ENCODE data around the gene NR2C1. TPM values are rescaled to one million over a fixed set of nuclear protein-coding genes. Genes with fewer than 3 reads are reported as not detected.

Gene NR2C1
- total and polyA plus RNA-seq, 2 of the 8 experiments (the other 6 are each of a cell fraction or from before 2014, with no cell fraction given): 22.8 to 48.3 TPM

DNA sequence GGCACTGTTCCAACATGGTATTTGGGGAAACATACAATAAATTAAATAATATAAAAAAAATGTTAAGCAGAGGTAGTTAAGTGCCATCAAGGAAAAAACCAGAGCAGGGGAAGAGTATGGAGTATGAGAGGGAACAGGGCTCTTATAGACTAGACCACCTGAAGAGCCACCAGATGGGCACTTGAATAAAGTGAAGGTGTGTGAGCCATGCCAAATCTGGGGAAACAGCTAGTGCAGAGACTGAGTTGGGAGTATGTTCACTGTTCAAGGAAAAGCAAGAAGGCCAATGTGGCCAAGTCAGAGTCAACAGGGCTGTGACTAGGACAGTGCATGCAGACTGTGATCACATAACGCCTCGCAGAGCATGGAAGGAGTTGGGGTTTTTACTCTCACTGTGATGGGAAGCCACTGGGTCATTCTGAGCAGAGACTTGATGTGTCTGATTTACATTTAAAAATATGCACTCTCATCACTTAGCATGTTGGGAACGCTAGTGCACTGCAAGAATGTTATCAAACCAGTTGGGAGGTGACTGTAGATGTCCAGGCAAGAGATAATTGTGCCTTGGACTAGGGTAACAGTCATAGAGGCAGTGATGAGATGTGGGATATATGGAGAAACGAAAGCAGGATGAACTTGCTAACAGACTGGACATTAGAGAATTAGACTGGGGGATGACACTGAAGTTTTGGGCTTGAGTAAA is 95.5 kb downstream of the NR2C1 start:
- Histone ChIP-seq H4K8ac (ENCODE audit: extremely low read depth, insufficient read depth, low read length) (no peak overlapping the region), H4K91ac (replicated peaks; ENCODE audit: insufficient read length, low read length) (no peak overlapping the region), H3K27ac (ENCODE audit: low read depth, low read length) (no peak overlapping the region), H3K18ac (ENCODE audit: extremely low read depth, low read length) (no peak overlapping the region), H3K36me3 (ENCODE audit: control insufficient read depth in 2 of 4, insufficient read depth in 4 of 4, low read length in 3 of 4) (no peaks in the 10 kb centered on the region), H3K4ac (replicated peaks; ENCODE audit: insufficient read length, low read depth, low read length) (no peak overlapping the region), H3K23me2 (ENCODE audit: low read depth, low read length) (no peaks in the 10 kb centered on the region), H2AFZ (ENCODE audit: low read length) (no peak overlapping the region), H3K23ac (ENCODE audit: insufficient read length) (no peak overlapping the region), H2BK5ac (ENCODE audit: low read depth, low read length) (no peak overlapping the region), H3K14ac (ENCODE audit: insufficient read length) (no peak overlapping the region), H2AK5ac (ENCODE audit: low read depth, low read length) (no peak overlapping the region), H3K4me2 (ENCODE audit: insufficient read depth in 1 of 2, low read depth in 2 of 2, low read length in 2 of 2) (no peak overlapping the region), H3K27me3 (replicated peaks in 1 of 4; ENCODE audit: control insufficient read depth in 3 of 4, extremely low read depth in 1 of 4, insufficient read depth in 3 of 4, low read length in 3 of 4) (no peaks in the 10 kb centered on the region), H4K20me1 (replicated peaks in 1 of 2; ENCODE audit: control insufficient read depth in 1 of 2, insufficient read depth in 2 of 2, low read length in 2 of 2) (peaks cover 0 to 2% of the 10 kb centered on the region in 2 experiments), H3K4me3 (ENCODE audit: extremely low read depth in 1 of 4, insufficient read depth in 2 of 4, low read depth in 3 of 4, low read length in 4 of 4) (no peak overlapping the region), H3K56ac (replicated peaks; ENCODE audit: insufficient read length, low read depth, low read length) (no peak overlapping the region), H3K9ac (replicated peaks in 1 of 4; ENCODE audit: extremely low read depth in 1 of 4, low read depth in 3 of 4, low read length in 3 of 4) (no peak overlapping the region), H3K79me1 (ENCODE audit: low read depth, low read length) (no peaks in the 10 kb centered on the region), H2BK12ac (ENCODE audit: low read depth, low read length) (no peak overlapping the region), H4K5ac (ENCODE audit: insufficient read length, low read depth, low read length) (no peak overlapping the region), H2BK120ac (replicated peaks; ENCODE audit: low read depth, low read length) (no peak overlapping the region), H3K79me2 (ENCODE audit: control insufficient read depth in 1 of 2, insufficient read depth in 2 of 2, low read length in 2 of 2) (no peaks in the 10 kb centered on the region; a peak in 1 of 4 replicates), H2BK15ac (ENCODE audit: low read length) (no peak overlapping the region), H2BK20ac (ENCODE audit: low read length) (no peak overlapping the region), H3K4me1 (replicated peaks in 1 of 4; ENCODE audit: control insufficient read depth in 3 of 4, insufficient read depth in 4 of 4, low read length in 3 of 4) (no peaks in the 10 kb centered on the region), H3K9me3 (ENCODE audit: insufficient read depth in 2 of 2, low read depth in 1 of 2, low read length in 1 of 2) (no peaks in the 10 kb centered on the region)
- 89% methylated on average over 4 of the region's 4 CpGs; no CpG with 5 or more reads in 1 of the 2 experiments for WGBS, 2 experiments (ENCODE audit: extremely low coverage in 1 of 2, insufficient coverage in 1 of 2, insufficient read length in 1 of 2, insufficient replicate concordance in 2 of 2, low coverage in 1 of 2, low lambda C conversion rate in 2 of 2, missing lambda C conversion rate in 1 of 2)
- FAIRE-seq: no peak
- no peak for DNase-seq (ENCODE audit: low read depth in 1 of 2, low spot score in 2 of 2)
- ChIA-PET POLR2A (ENCODE audit: partially characterized antibody) (no interaction called here), CTCF (ENCODE audit: partially characterized antibody) (interaction anchor here (1.0 kb wide), 1 partner anchor 18 kb away, joined by 3 read pairs; no protein-coding TSS in a partner anchor)
- TF ChIP-seq, protein P1, sequence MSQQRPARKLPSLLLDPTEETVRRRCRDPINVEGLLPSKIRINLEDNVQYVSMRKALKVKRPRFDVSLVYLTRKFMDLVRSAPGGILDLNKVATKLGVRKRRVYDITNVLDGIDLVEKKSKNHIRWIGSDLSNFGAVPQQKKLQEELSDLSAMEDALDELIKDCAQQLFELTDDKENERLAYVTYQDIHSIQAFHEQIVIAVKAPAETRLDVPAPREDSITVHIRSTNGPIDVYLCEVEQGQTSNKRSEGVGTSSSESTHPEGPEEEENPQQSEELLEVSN (IDR thresholded peaks at IDR 0.05): no peak
- TF ChIP-seq, protein P2, sequence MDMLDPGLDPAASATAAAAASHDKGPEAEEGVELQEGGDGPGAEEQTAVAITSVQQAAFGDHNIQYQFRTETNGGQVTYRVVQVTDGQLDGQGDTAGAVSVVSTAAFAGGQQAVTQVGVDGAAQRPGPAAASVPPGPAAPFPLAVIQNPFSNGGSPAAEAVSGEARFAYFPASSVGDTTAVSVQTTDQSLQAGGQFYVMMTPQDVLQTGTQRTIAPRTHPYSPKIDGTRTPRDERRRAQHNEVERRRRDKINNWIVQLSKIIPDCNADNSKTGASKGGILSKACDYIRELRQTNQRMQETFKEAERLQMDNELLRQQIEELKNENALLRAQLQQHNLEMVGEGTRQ (IDR thresholded peaks at IDR 0.05; ENCODE audit: low read length): no peak
- no peak for TF ChIP-seq KDM1A (IDR thresholded peaks at IDR 0.05; ENCODE audit: borderline replicate concordance, low read length)
- no peak for TF ChIP-seq TBP (IDR thresholded peaks at IDR 0.05; ENCODE audit: low read depth, low read length)
- no peak for TF ChIP-seq EZH2 (IDR thresholded peaks at IDR 0.05; ENCODE audit: low read depth, low read length, severe bottlenecking)
- TF ChIP-seq CBX5 (IDR thresholded peaks at IDR 0.05; ENCODE audit: low read depth, low read length): no peak
- no peak for TF ChIP-seq POLR2A (IDR thresholded peaks at IDR 0.05; ENCODE audit: control extremely low read depth in 1 of 2, low read depth in 2 of 2, low read length in 2 of 2)
- TF ChIP-seq TEAD4 (IDR thresholded peaks at IDR 0.05; ENCODE audit: low read depth, low read length): no peak
- TF ChIP-seq POU5F1 (IDR thresholded peaks at IDR 0.05; ENCODE audit: low read depth, low read length): no peak
- TF ChIP-seq EP300 (IDR thresholded peaks at IDR 0.05; ENCODE audit: borderline replicate concordance in 1 of 2, low read depth in 2 of 2, low read length in 2 of 2): no peak
- no peak for TF ChIP-seq SP1 (IDR thresholded peaks at IDR 0.05; ENCODE audit: low read depth, low read length)
- TF ChIP-seq SIRT6 (IDR thresholded peaks at IDR 0.05; ENCODE audit: low read length): no peak
